Lower leg skin (tissue), 3 donors: ENCODE results near the gene LITAF.

ENCODE experiments used
- POLR2A ChIP-seq, 2 donors: fragments of 450-650 bp; IDR thresholded peaks; one replicate each; pipeline ENCODE4 v1.6.1; 2016 to 2017; ENCODE audit warnings: antibody characterized with exemption in 2 of 2, mild to moderate bottlenecking in 1 of 2, moderate library complexity in 1 of 2
- TF ChIP-seq, protein P1 (sequence below), 3 donors: fragments of 450-650 bp; IDR thresholded peaks; one replicate each; pipeline ENCODE4 v1.5.1; 2016; ENCODE audit warnings: antibody characterized with exemption in 3 of 3, mild to moderate bottlenecking in 3 of 3, moderate library complexity in 2 of 3

DNA sequence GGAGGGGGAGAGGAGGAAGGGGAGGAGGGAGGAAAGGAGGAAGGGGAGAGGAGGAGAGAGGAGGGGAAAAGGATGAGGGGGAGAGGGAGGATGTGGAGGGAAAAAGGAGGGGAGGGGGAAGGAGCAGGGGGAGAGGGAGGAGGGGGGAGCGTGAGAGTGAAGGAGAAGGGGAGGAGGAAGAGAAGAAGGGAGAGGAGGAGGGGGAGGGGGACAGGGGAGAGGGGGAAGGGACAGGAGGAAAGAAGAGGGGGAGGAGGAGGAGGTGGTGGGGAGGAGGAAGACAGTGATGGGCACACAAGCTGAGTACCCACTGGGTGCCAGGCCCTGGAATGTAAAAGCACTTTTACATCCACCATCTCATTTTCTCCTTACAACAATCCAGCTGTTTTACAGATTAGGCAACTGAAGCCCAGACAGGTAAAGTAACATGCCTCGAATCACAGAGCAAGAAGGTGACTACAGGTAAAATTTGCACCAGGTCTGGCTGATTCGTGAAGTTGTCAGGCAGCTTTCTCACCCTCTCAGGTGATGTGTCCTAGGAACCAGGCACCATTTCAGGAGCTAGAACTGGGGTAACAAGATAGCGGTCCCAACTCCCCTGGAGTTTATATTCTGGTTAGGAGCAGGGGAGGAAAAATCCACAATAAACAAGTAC, 10.0 kb upstream of the LITAF start:
- no peak for TF ChIP-seq POLR2A (IDR thresholded peaks at IDR 0.05)
- TF ChIP-seq, protein P1, sequence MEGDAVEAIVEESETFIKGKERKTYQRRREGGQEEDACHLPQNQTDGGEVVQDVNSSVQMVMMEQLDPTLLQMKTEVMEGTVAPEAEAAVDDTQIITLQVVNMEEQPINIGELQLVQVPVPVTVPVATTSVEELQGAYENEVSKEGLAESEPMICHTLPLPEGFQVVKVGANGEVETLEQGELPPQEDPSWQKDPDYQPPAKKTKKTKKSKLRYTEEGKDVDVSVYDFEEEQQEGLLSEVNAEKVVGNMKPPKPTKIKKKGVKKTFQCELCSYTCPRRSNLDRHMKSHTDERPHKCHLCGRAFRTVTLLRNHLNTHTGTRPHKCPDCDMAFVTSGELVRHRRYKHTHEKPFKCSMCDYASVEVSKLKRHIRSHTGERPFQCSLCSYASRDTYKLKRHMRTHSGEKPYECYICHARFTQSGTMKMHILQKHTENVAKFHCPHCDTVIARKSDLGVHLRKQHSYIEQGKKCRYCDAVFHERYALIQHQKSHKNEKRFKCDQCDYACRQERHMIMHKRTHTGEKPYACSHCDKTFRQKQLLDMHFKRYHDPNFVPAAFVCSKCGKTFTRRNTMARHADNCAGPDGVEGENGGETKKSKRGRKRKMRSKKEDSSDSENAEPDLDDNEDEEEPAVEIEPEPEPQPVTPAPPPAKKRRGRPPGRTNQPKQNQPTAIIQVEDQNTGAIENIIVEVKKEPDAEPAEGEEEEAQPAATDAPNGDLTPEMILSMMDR (IDR thresholded peaks at IDR 0.05) = no peak
